ENCODE data around the gene ABLIM3.
"Not testable (repeated sequence)": the region's sequence is repeated elsewhere in the genome, so short reads cannot be mapped to it uniquely, and the experiment has no call there.

Gene ABLIM3

GRCh38 chr5:149257889-149258705, 116.8 kb downstream of the ABLIM3 start:
- no peak for DNase-seq (ENCODE audit: low read depth in 2 of 2)

- DNase-seq (ENCODE audit: low read depth in 2 of 2) = no peak
Measured at GRCh38 chr5:149260761-149261160, 119.5 kb downstream of the ABLIM3 start.

GRCh38 chr5:149261246-149261645, 120.0 kb downstream of the ABLIM3 start:
- no peak for DNase-seq (ENCODE audit: low read depth in 2 of 2)

- DNase-seq (ENCODE audit: low read depth in 2 of 2) = no peak
Measured at GRCh38 chr5:149262315-149262714, 121.0 kb downstream of the ABLIM3 start.

- peak; percentile 21 to 26 for DNase-seq (ENCODE audit: low read depth in 2 of 2)
Measured at GRCh38 chr5:149264439-149265067, 123.3 kb downstream of the ABLIM3 start.

- no peak for DNase-seq (ENCODE audit: low read depth in 2 of 2)
Measured at GRCh38 chr5:149265068-149265465, 123.8 kb downstream of the ABLIM3 start.

- DNase-seq (ENCODE audit: low read depth in 2 of 2) = no peak
Measured at GRCh38 chr5:149265597-149265996, 124.3 kb downstream of the ABLIM3 start.

GRCh38 chr5:149267241-149267973, 126.1 kb downstream of the ABLIM3 start:
- DNase-seq (ENCODE audit: low read depth in 2 of 2) = no peak

- DNase-seq (ENCODE audit: low read depth in 2 of 2) = no peak
Measured at GRCh38 chr5:149268928-149269557, 127.8 kb downstream of the ABLIM3 start.

GRCh38 chr5:149271195-149271715, 130.0 kb downstream of the ABLIM3 start:
- DNase-seq (ENCODE audit: low read depth in 2 of 2) = no peak

- no peak for DNase-seq (ENCODE audit: low read depth in 2 of 2)
Measured at GRCh38 chr5:149271716-149272563, 130.6 kb downstream of the ABLIM3 start, which contains the start of gene AFAP1L1. AFAP1L1 (plus strand) TSS chr5:149271859; CDS start chr5:149271969, 110 bp downstream.

- DNase-seq (ENCODE audit: low read depth in 2 of 2) = not testable (repeated sequence)
Measured at GRCh38 chr5:149272781-149273180, 131.5 kb downstream of the ABLIM3 start.

GRCh38 chr5:149273237-149273636, 131.9 kb downstream of the ABLIM3 start:
- no peak for DNase-seq (ENCODE audit: low read depth in 2 of 2)

- DNase-seq (ENCODE audit: low read depth in 2 of 2) = no peak
Measured at GRCh38 chr5:149273950-149274349, 132.7 kb downstream of the ABLIM3 start.

GRCh38 chr5:149274939-149275338, 133.6 kb downstream of the ABLIM3 start:
- no peak for DNase-seq (ENCODE audit: low read depth in 2 of 2)

- DNase-seq (ENCODE audit: low read depth in 2 of 2) = no peak
Measured at GRCh38 chr5:149277801-149278200, 136.5 kb downstream of the ABLIM3 start.

- DNase-seq (ENCODE audit: low read depth in 2 of 2) = no peak
Measured at GRCh38 chr5:149278451-149279210, 137.3 kb downstream of the ABLIM3 start.

- DNase-seq (ENCODE audit: low read depth in 2 of 2) = no peak
Measured at GRCh38 chr5:149279661-149280060, 138.4 kb downstream of the ABLIM3 start.

- no peak for DNase-seq (ENCODE audit: low read depth in 2 of 2)
Measured at GRCh38 chr5:149280124-149280523, 138.8 kb downstream of the ABLIM3 start.

- no peak for DNase-seq (ENCODE audit: low read depth in 2 of 2)
Measured at GRCh38 chr5:149280802-149281201, 139.5 kb downstream of the ABLIM3 start.
